GM12873 (cell line): ENCODE data around the gene CD79B.
A peak's percentile ranks its signal among the peaks of the same experiment; 100 is the strongest.

Source experiments
- CTCF ChIP-seq: IDR thresholded peaks from 2 replicates; pipeline ENCODE4 v1.5.1; 2012; ENCODE audit warnings: low read depth, mild to moderate bottlenecking, moderate library complexity, low read length, control low read depth; ENCODE audit not compliant: insufficient read depth; ENCODE audit errors: missing control alignments

Gene CD79B

GRCh38 chr17:63881935-63882601, 50.1 kb downstream of the CD79B start, which contains the start of gene GH2:
GH2 (minus strand) TSS chr17:63881944; CDS start chr17:63881801, 143 bp downstream.
- TF ChIP-seq CTCF = peak; percentile 81

GRCh38 chr17:63880706-63881105, 51.4 kb downstream of the CD79B start:
- TF ChIP-seq CTCF = no peak
